ENCODE results near the gene FUT2.
A peak's percentile ranks its signal among the peaks of the same experiment; 100 is the strongest.

FUT2 gene

DNA sequence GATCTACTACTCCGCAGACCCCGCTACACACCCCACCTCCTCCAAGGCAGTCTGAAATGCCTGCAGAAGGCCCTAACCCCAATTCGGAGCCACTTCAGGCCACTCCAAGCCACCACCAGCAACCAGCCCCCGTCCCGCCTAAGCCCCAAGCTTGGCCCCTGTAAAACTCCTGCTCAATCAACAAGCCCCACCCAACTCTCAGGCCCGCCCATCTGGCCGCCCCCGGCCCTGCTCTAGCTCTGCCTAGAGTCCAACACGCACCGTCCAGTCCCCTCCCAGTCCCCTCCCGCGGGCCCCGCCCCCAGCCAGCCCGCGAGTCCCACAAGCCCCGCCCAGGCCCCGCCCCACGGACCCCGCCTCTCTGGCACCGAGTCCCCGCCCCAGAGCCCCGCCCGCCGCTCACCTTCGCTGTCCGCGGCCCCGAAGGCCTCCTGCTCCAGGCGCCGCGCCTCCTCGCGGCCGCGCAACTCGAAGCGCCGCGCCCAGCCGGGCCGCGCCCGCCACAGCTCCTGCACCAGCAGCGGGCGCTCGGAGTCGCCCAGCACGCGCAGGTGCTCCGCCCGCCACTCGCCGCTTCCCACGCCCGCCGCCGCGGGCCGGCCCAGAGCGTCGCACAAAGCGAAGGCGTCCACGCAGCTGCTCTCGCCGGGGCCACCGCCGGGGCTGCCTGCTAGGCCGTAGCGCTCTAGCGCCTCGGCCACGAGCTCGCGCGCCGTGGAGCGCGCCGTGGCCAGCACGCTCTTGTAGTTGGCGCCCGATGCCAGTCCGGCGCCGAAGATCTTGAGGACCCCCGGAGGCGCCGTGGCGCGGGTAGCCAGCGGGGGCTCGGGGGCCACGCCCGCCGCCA is 43.0 kb downstream of the FUT2 start (continued):
- TF ChIP-seq, protein P1, sequence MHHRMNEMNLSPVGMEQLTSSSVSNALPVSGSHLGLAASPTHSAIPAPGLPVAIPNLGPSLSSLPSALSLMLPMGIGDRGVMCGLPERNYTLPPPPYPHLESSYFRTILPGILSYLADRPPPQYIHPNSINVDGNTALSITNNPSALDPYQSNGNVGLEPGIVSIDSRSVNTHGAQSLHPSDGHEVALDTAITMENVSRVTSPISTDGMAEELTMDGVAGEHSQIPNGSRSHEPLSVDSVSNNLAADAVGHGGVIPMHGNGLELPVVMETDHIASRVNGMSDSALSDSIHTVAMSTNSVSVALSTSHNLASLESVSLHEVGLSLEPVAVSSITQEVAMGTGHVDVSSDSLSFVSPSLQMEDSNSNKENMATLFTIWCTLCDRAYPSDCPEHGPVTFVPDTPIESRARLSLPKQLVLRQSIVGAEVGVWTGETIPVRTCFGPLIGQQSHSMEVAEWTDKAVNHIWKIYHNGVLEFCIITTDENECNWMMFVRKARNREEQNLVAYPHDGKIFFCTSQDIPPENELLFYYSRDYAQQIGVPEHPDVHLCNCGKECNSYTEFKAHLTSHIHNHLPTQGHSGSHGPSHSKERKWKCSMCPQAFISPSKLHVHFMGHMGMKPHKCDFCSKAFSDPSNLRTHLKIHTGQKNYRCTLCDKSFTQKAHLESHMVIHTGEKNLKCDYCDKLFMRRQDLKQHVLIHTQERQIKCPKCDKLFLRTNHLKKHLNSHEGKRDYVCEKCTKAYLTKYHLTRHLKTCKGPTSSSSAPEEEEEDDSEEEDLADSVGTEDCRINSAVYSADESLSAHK (tag by site-specific recombination; IDR thresholded peaks at IDR 0.05) = 0 out of 2 replicates have a peak, but pooled peaks have one; percentile 17
- TF ChIP-seq SP3 (tag by site-specific recombination; IDR thresholded peaks at IDR 0.05) = peak; percentile 93
- TF ChIP-seq KLF16 (tag by site-specific recombination; IDR thresholded peaks at IDR 0.05) = 0 out of 2 replicates have a peak, but pooled peaks have one; percentile 47
- TF ChIP-seq SP2 (tag by site-specific recombination; IDR thresholded peaks at IDR 0.05) = peak; percentile 84
- TF ChIP-seq KLF9 (tag by site-specific recombination; IDR thresholded peaks at IDR 0.05; ENCODE audit: low read depth) = peak; percentile 85
- TF ChIP-seq BCL11A (tag by site-specific recombination; IDR thresholded peaks at IDR 0.05; ENCODE audit: low read depth) = 0 out of 2 replicates have a peak, but pooled peaks have one; percentile 26
- TF ChIP-seq ZNF658 (tag by site-specific recombination; IDR thresholded peaks at IDR 0.05) = no peak
- 0 out of 2 replicates have a peak, but pooled peaks have one; percentile 26 for TF ChIP-seq SP7 (tag by site-specific recombination; IDR thresholded peaks at IDR 0.05)
- TF ChIP-seq KLF1 (tag by site-specific recombination; IDR thresholded peaks at IDR 0.05) = peak; percentile 90
- TF ChIP-seq, protein P2, sequence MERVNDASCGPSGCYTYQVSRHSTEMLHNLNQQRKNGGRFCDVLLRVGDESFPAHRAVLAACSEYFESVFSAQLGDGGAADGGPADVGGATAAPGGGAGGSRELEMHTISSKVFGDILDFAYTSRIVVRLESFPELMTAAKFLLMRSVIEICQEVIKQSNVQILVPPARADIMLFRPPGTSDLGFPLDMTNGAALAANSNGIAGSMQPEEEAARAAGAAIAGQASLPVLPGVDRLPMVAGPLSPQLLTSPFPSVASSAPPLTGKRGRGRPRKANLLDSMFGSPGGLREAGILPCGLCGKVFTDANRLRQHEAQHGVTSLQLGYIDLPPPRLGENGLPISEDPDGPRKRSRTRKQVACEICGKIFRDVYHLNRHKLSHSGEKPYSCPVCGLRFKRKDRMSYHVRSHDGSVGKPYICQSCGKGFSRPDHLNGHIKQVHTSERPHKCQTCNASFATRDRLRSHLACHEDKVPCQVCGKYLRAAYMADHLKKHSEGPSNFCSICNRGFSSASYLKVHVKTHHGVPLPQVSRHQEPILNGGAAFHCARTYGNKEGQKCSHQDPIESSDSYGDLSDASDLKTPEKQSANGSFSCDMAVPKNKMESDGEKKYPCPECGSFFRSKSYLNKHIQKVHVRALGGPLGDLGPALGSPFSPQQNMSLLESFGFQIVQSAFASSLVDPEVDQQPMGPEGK (tag by site-specific recombination; IDR thresholded peaks at IDR 0.05) = peak; percentile 59
- TF ChIP-seq, protein P3, sequence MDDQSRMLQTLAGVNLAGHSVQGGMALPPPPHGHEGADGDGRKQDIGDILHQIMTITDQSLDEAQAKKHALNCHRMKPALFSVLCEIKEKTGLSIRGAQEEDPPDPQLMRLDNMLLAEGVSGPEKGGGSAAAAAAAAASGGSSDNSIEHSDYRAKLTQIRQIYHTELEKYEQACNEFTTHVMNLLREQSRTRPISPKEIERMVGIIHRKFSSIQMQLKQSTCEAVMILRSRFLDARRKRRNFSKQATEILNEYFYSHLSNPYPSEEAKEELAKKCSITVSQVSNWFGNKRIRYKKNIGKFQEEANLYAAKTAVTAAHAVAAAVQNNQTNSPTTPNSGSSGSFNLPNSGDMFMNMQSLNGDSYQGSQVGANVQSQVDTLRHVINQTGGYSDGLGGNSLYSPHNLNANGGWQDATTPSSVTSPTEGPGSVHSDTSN (CRISPR knock-in tag; IDR thresholded peaks at IDR 0.05) = peak; percentile 95
- no peak for TF ChIP-seq ZNF132 (tag by site-specific recombination; IDR thresholded peaks at IDR 0.05; ENCODE audit: borderline replicate concordance)
- 0 out of 2 replicates have a peak, but pooled peaks have one; percentile 41 for TF ChIP-seq HOXC10 (CRISPR knock-in tag; IDR thresholded peaks at IDR 0.05)
- 0 out of 2 replicates have a peak, but pooled peaks have one; percentile 12 for TF ChIP-seq ZFP3 (tag by site-specific recombination; IDR thresholded peaks at IDR 0.05; ENCODE audit: low read depth)
- TF ChIP-seq, protein P4, sequence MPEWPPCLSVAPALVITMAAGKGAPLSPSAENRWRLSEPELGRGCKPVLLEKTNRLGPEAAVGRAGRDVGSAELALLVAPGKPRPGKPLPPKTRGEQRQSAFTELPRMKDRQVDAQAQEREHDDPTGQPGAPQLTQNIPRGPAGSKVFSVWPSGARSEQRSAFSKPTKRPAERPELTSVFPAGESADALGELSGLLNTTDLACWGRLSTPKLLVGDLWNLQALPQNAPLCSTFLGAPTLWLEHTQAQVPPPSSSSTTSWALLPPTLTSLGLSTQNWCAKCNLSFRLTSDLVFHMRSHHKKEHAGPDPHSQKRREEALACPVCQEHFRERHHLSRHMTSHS (tag by site-specific recombination; IDR thresholded peaks at IDR 0.05) = no peak
- no peak for TF ChIP-seq ZNF544 (tag by site-specific recombination; IDR thresholded peaks at IDR 0.05)
- peak; percentile 60; the same call in 1 of the 2 replicates for TF ChIP-seq GLIS2 (tag by site-specific recombination; IDR thresholded peaks at IDR 0.05)
- TF ChIP-seq IKZF3 (tag by site-specific recombination; IDR thresholded peaks at IDR 0.05) = no peak
- no peak for TF ChIP-seq MZF1 (tag by site-specific recombination; IDR thresholded peaks at IDR 0.05; ENCODE audit: borderline replicate concordance)
- TF ChIP-seq MEIS1 (CRISPR knock-in tag; IDR thresholded peaks at IDR 0.05; ENCODE audit: borderline replicate concordance) = peak; percentile 35; the same call in 1 of the 2 replicates
- peak; percentile 96 for TF ChIP-seq ZNF335 (tag by site-specific recombination; conservative IDR thresholded peaks at IDR 0.05)
- TF ChIP-seq ZSCAN30 (tag by site-specific recombination; IDR thresholded peaks at IDR 0.05) = peak; percentile 40; the same call in 1 of the 2 replicates
- no peak for TF ChIP-seq ZNF274 (IDR thresholded peaks at IDR 0.05; ENCODE audit: low read length)
- TF ChIP-seq ZNF274 (tag by site-specific recombination; IDR thresholded peaks at IDR 0.05; ENCODE audit: borderline replicate concordance) = no peak
- peak; percentile 55; the same call in 1 of the 2 replicates for TF ChIP-seq KLF7 (tag by site-specific recombination; IDR thresholded peaks at IDR 0.05; ENCODE audit: borderline replicate concordance)
- TF ChIP-seq KLF8 (tag by site-specific recombination; IDR thresholded peaks at IDR 0.05) = peak; percentile 73
- no peak for TF ChIP-seq SALL2 (tag by site-specific recombination; IDR thresholded peaks at IDR 0.05; ENCODE audit: borderline replicate concordance)

Data from HEK293 (cell line).